SU-DHL-6 (cell line): Measurements from ENCODE around the gene RNF220.

ENCODE experiments used
- H2AFZ ChIP-seq: fragments of 200-600 bp; sonication (generic); 2 replicates; pipeline ENCODE4 v1.6.1; 2014; ENCODE audit warnings: low read depth, mild to moderate bottlenecking, moderate library complexity, mixed read lengths, antibody characterized with exemption, low read length; ENCODE audit not compliant: severe bottlenecking
- H3F3A ChIP-seq: fragments of 200-600 bp; shearing (Covaris generic); 2 replicates; pipeline ENCODE4 v1.6.0; 2016; ENCODE audit warnings: antibody characterized with exemption, mild to moderate bottlenecking; ENCODE audit not compliant: insufficient read depth
- H3K27ac ChIP-seq: fragments of 200-600 bp; sonication (generic); 2 replicates; pipeline ENCODE4 v1.5.1; 2016; ENCODE audit warnings: low read depth, mild to moderate bottlenecking, low read length, moderate library complexity, mixed read lengths
- H3K27me3 ChIP-seq: fragments of 200-600 bp; sonication (generic), shearing (Covaris generic); 2 replicates; pipeline ENCODE4 v1.6.0; 2014; ENCODE audit warnings: mild to moderate bottlenecking, low read length
- H3K36me3 ChIP-seq: fragments of 200-600 bp; sonication (generic); 2 replicates; pipeline ENCODE4 v1.6.1; 2014; ENCODE audit warnings: mild to moderate bottlenecking, low read length, mixed read lengths
- H3K4me2 ChIP-seq: fragments of 300-600, 200-600 bp; shearing (Covaris generic), sonication (generic); 2 replicates; pipeline ENCODE4 v1.6.0; 2014; ENCODE audit warnings: low read length, low read depth, mild to moderate bottlenecking; ENCODE audit not compliant: poor library complexity, severe bottlenecking
- H3K4me3 ChIP-seq: fragments of 200-600 bp; sonication (generic); 2 replicates; pipeline ENCODE4 v1.5.1; 2014; ENCODE audit warnings: antibody characterized with exemption, low read length, mild to moderate bottlenecking, mixed read lengths; ENCODE audit not compliant: insufficient read depth, poor library complexity, severe bottlenecking
- H3K79me2 ChIP-seq: fragments of 200-600 bp; sonication (generic); 2 replicates; pipeline ENCODE4 v1.6.1; 2014; ENCODE audit warnings: mild to moderate bottlenecking, low read length, moderate library complexity; ENCODE audit not compliant: insufficient read depth
- H3K9ac ChIP-seq: fragments of 200-600 bp; sonication (generic); 2 replicates; pipeline ENCODE4 v1.7.0; 2014; ENCODE audit warnings: mild to moderate bottlenecking, low read length
- H3K9me2 ChIP-seq: fragments of 200-600 bp; sonication (generic); replicated peaks from 2 replicates; pipeline ENCODE4 v1.6.1; 2014; ENCODE audit warnings: low read length; ENCODE audit not compliant: insufficient read depth
- H3K9me3 ChIP-seq: fragments of 200-600 bp; sonication (generic); 2 replicates; pipeline ENCODE4 v1.6.1; 2014; ENCODE audit warnings: low read length, mixed read lengths; ENCODE audit not compliant: insufficient read depth
- H4K20me1 ChIP-seq: fragments of 200-600 bp; sonication (generic); 2 replicates; pipeline ENCODE4 v1.6.1; 2014; ENCODE audit warnings: low read depth, mild to moderate bottlenecking, antibody characterized with exemption, low read length, moderate library complexity, mixed read lengths
- CTCF ChIP-seq: fragments of 200-600 bp; sonication (generic); IDR thresholded peaks from one replicate; pipeline ENCODE4 v1.5.1; 2017; ENCODE audit warnings: antibody characterized with exemption, mild to moderate bottlenecking, low read length, moderate library complexity; ENCODE audit not compliant: insufficient read depth, poor library complexity, severe bottlenecking
- EZH2phosphoT487 ChIP-seq: fragments of 200-600 bp; sonication (generic), shearing (Covaris generic); conservative IDR thresholded peaks from 2 replicates; pipeline ENCODE4 v1.6.1; 2018; ENCODE audit warnings: mild to moderate bottlenecking, antibody characterized with exemption, low read length, moderate library complexity, mixed read lengths

The RNF220 gene

GRCh38 chr1:44431861-44432260, 26.8 kb downstream of the RNF220 start:
- H3K27me3 ChIP-seq = no peaks in the 10 kb centered on the region
- no peaks in the 10 kb centered on the region for H3K79me2 ChIP-seq
- H3K9me2 ChIP-seq = no peaks in the 10 kb centered on the region
- H4K20me1 ChIP-seq = no peaks in the 10 kb centered on the region
- no peaks in the 10 kb centered on the region for H3F3A ChIP-seq
- H3K36me3 ChIP-seq = no peaks in the 10 kb centered on the region
- no peak overlapping the region for H3K9ac ChIP-seq
- no peak overlapping the region for H3K4me2 ChIP-seq
- no peak overlapping the region for H3K4me3 ChIP-seq
- H3K9me3 ChIP-seq = no peaks in the 10 kb centered on the region
- H3K27ac ChIP-seq = no peak overlapping the region
- TF ChIP-seq EZH2phosphoT487 (no peak), CTCF (no peak)
- no peak overlapping the region for H2AFZ ChIP-seq

- Histone ChIP-seq H3K27ac (no peak overlapping the region), H3K9me3 (no peaks in the 10 kb centered on the region), H2AFZ (no peak overlapping the region), H3F3A (no peaks in the 10 kb centered on the region), H3K27me3 (no peaks in the 10 kb centered on the region), H3K9ac (no peak overlapping the region), H3K9me2 (no peaks in the 10 kb centered on the region), H4K20me1 (no peaks in the 10 kb centered on the region), H3K36me3 (no peaks in the 10 kb centered on the region), H3K4me2 (no peak overlapping the region), H3K4me3 (no peak overlapping the region), H3K79me2 (no peaks in the 10 kb centered on the region)
- TF ChIP-seq CTCF (no peak), EZH2phosphoT487 (no peak)
Observed at GRCh38 chr1:44433209-44433608, 28.2 kb downstream of the RNF220 start.

GRCh38 chr1:44436401-44437106, 31.5 kb downstream of the RNF220 start:
- no peaks in the 10 kb centered on the region for H3K27me3 ChIP-seq
- no peaks in the 10 kb centered on the region for H3K36me3 ChIP-seq
- no peak overlapping the region for H3K4me2 ChIP-seq
- no peaks in the 10 kb centered on the region for H3K9me3 ChIP-seq
- no peak overlapping the region for H3K9ac ChIP-seq
- no peak overlapping the region for H3K4me3 ChIP-seq
- H3F3A ChIP-seq = no peaks in the 10 kb centered on the region
- H3K9me2 ChIP-seq = no peaks in the 10 kb centered on the region
- H3K79me2 ChIP-seq = no peaks in the 10 kb centered on the region
- no peaks in the 10 kb centered on the region for H4K20me1 ChIP-seq
- TF ChIP-seq EZH2phosphoT487 = no peak
- no peak for TF ChIP-seq CTCF
- no peak overlapping the region for H2AFZ ChIP-seq
- H3K27ac ChIP-seq = no peak overlapping the region
